Astrocyte of the hippocampus (primary cell): ENCODE measurements around the gene UBB.

Experiments used
- DNase-seq: peaks from one replicate; pipeline ENCODE4 v3.0.0; 2011; ENCODE audit warnings: low read depth, low spot score

The UBB gene

DNA sequence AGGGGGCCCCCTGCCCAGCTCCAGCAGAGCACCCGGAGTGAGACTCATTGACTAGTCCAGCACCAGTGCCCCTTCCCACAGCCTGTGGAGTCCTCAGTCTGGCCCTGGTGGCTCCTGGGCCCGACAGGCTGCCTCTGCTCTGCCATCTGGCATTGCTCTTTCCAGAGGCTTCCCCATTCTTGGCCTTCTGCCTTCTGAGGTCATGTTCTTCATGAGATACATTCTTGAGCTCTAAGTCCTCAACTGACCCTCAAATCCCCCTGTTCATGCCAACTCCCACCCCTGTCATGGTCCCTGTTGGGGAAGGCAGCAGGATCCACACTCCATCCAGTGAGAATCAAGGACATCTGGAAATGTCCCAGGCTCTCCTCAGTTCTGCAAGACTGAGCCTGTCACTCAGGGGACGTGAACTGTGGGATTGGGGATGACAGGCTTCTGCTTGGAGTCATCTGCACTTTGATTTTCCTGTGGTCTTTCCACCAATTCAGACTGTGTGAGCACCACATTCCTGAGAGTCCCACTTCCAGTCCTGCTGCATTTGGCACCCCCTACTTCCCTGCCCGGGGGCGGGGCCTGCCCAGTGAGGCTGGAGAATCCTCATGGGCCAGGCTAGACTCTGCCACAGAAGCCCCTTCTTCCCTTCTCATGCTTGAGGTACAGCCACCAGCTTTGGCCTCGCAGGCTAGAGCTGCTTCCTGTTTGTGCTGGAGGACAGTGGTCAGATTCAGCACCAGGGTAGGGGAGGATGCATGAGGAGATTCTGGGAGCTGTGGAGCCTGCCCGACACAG lies 37.2 kb downstream of the UBB start:
- peak; percentile 75 for DNase-seq

DNA sequence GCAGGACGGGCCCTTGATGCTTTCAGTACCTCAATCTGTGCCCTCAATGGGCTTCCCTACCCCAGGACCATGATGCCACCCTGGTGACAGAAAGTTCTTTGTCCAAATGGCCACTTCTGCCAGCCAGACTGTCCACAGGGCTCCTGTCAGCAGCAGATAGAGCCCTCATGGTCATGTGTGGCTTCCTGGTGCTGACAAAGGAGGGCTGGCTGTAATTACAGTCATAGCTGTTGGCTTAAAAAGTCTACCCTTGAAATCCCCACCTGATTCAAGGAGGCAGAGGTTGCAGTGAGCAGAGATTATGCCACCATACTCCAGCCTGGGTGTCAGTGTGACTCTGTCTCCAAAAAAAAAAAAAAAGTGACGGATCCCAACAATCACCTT lies 37.8 kb downstream of the UBB start:
- no peak for DNase-seq

DNA sequence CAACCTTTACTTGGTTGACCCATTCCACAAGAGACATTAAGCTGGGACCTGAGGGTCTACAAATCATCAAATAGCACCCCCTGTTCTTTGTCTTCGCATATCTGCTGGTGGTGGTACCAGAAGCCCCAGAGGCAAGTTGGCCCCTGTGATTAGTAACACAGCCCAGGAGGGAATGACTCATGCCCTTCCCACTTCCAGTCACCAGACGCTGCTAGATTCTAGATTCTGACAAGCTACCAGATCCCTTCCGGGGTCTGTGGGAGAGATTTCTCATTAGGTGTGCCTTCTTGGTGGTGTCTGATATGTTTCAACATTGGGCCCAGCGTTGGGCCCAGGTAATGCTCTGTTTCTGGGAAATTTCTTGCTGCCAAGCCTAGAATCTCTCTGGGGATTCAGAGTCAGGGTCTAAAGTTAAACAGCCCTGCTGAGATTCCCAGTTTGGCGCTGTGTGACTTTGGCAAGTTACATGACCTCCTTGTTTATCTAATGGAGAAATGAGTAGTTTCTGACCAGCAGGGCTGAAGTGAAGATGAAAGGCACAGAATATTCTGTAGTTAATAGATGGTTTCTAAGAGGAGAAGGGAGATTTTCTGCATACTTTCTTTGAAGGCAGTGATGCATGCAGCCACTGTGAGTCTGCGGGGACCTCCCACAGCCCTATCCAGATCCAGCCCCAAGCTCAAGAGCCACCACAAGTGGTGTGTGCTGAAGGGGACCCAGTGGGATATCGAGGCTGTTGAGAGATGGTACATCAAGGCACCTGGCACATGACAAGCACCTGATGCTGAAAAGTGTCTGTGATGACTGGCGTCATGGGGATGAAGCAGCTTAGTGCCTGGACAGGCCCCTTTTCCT lies 38.4 kb downstream of the UBB start:
- DNase-seq, result peak; percentile 91

DNA sequence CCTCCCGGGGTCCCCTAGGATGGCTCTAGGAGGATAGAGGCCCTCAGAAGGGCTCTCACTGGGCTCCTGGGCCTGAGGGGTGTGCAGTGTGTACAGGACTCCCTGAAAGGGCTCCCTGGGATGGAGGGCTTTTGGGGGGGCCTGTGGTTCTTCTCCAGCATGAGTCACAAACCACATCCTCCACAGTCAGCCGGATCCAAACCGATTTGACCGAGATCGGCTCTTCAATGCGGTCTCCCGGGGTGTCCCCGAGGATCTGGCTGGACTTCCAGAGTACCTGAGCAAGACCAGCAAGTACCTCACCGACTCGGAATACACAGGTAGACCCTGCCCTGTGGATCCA lies 39.0 kb downstream of the UBB start:
- peak; percentile 91 for DNase-seq

DNA sequence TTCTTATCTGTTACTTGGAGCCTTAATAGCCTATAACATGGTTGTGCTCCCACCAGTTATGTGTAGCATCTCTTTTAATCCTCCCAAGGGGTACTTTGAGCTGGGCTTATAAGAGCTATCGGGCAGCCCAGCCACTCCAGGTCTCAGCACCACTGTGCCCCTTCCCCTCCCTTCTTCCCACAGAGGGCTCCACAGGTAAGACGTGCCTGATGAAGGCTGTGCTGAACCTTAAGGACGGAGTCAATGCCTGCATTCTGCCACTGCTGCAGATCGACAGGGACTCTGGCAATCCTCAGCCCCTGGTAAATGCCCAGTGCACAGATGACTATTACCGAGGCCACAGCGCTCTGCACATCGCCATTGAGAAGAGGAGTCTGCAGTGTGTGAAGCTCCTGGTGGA lies 41.5 kb downstream of the UBB start:
- DNase-seq, result no peak

DNA sequence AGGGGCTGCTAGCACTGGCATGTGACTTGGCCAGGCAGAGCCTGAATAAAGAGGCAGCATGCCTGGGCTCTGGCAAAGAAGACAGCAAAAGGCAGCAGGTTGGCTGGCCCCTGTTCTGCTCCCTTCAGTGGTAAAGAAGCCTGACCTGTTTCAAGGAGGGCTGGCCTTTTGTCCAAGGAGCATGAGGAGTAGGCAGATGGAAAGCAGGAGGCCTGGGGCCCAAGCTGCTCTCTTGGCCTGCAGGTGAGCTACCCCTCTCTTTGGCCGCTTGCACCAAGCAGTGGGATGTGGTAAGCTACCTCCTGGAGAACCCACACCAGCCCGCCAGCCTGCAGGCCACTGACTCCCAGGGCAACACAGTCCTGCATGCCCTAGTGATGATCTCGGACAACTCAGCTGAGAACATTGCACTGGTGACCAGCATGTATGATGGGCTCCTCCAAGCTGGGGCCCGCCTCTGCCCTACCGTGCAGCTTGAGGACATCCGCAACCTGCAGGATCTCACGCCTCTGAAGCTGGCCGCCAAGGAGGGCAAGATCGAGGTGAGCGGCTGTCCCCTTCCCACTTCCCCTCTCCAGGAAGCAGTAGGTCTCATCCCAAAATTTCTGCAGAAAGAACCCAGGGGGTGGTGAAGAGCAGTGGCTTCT lies 42.5 kb downstream of the UBB start:
- peak; percentile 5 for DNase-seq

DNA sequence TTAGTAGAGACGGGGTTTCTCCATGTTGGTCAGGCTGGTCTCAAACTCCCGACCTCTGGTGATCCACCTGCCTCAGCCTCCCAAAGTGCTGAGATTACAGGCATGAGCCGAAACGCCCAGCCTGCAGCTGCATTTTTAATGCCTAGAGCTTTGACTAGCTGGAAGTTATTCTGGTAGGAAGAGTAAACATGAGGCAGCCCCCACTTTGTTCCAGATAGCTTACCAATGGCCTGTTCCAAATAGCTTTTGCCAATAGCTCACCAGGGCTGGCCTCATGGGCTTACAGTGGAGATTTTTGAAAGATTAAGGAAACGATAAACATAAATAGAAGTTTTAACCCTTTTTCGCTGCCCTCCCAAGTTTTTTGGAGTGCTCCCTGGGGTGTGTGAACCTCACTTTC lies 44.3 kb downstream of the UBB start:
- peak; percentile 0 for DNase-seq

DNA sequence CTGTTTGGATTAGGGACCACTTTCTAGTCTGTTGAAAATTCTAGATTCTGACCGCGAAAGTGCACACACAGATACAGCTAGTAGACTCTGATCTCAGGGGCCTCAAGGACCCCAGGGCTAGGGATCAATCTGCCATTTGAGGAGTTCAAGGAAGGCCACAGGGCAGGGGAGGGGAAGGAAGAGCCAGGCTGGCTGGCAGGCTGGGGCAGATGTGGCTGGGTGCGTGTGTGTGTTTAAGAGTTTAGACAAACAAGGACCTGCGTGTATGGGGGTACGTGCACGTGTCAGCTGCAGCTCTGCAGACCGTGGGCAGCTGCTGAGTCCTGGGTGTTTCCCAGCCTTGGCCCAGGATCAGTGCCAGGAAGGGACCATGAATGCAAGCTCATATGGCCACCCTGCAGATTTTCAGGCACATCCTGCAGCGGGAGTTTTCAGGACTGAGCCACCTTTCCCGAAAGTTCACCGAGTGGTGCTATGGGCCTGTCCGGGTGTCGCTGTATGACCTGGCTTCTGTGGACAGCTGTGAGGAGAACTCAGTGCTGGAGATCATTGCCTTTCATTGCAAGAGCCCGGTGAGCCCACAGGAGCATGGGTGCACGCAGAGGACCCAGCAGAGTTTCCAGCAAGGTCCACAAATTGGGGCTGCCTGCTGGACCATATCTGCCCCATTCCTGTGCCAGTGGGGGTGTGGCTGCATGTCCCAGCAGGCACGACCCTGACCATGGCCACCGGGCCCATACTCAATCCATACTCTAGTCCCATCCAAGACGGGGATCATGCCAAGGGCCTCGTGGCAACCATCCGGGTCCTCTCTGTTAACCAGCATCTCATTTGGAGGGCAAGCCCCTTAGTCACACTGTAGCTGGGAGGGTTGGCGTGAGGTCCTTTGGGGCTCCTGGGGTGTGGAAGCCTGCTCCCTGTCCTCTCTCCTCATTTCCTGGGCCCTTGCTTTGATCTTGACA lies 45.1 kb downstream of the UBB start:
- peak; percentile 0 for DNase-seq

DNA sequence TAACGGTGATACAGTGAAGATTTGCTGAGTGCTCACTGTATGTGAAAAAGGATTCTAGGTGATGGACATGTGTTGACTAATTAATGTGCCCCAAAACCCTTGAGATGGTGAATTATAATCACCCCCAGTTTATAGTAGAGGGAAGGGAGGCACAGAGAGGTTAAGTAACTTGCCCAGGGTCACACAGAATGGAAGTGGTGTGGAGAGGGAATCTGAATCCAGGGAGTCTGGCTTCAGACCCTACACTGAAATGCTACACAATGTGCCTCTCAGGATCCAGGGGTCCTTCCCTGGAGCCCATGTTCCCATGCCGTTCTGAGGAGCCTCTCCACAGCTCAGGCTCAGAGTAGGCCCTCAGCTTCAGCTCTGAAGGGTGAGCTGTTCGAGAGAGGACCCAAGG lies 46.1 kb downstream of the UBB start:
- peak; percentile 0 for DNase-seq

DNA sequence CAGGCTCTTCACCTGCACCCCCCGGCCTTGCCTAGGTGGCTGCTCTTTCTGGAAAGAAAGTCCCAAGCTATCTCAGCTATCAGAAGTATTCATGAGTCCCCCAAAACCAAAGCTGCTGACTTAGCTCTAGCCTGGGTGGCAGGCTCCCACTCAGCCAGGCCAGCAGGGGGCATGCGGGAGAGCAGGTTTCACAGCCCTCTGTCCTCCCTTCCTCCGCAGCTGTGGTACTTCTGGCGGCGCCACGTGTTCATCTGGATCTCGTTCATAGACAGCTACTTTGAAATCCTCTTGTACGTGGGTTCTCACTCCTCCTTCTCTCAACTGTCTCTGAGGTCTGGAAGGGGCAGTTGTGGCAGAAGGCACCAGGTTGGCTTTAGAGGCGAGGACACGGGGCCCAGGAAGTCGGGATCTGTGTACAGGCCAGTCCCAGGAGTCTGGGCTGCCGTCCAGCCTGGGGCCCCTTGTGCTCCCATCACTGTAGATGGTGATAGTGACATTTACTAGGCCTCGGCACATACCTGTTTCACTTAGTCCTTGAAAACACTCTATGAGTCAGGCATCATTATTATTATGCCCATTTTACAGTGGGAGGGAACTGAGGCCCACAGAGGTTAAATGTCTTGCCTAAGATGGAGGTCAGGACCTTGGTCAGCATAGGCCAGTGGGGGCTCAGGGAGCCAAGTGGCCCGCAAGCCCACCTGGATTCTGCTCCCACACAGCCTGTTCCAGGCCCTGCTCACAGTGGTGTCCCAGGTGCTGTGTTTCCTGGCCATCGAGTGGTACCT lies 47.4 kb downstream of the UBB start:
- peak; percentile 65 for DNase-seq

DNA sequence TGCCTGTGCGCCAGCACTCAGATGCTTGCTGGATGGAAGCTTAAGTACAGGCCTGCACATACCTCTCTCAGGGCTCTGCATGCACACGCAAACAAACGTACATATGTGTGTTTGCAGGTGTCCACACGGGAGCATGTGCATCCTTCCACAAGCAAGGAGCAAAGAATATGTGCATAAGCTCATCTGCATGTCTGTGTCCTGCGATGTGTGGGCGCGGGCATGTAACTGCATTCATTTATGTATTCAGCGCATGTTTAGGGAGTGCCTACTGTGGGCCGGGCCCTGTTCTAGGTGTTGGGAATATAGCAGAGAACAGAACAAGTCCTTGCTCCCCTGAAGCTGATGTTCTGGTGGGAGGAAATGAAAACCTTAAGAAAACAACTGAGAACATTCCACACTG lies 48.2 kb downstream of the UBB start:
- peak; percentile 0 for DNase-seq

DNA sequence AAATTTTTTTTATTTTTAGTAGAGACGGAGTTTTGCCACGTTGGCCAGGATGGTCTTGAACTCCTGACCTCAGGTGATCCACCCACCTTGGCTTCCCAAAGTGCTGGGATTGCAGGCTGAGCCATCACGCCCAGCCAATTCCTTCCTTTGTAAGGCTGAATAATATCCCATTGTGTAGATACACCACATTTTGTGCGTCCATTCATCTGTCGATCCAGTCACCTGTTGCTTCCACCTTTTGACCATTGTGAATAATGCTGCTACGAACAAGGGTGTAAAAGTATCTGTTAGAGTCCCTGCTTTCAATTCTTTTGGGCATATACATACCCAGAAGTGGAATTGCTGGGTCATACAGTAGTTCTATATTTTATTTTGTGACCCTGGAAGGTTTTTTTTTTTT lies 49.8 kb downstream of the UBB start:
- DNase-seq, result no peak

DNA sequence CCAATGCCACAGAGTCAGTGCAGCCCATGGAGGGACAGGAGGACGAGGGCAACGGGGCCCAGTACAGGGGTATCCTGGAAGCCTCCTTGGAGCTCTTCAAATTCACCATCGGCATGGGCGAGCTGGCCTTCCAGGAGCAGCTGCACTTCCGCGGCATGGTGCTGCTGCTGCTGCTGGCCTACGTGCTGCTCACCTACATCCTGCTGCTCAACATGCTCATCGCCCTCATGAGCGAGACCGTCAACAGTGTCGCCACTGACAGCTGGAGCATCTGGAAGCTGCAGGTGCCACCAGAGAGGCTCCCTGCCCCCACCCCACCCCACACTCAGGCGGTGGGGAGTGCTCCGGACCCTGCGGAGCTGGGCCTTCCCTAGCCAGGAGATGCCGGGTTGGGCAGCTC lies 51.1 kb downstream of the UBB start:
- no peak for DNase-seq
